Ascending aorta (tissue), 2 donors: Measurements from ENCODE around the gene COL9A3. TPM values are rescaled to one million over a fixed set of nuclear protein-coding genes. Genes with fewer than 3 reads are reported as not detected.

Experiments used
- DNase-seq, 2 donors: peaks; one replicate each; pipeline ENCODE4 v3.0.0-alpha.2; 2019; ENCODE audit warnings: low spot score in 2 of 2
- H3K27ac ChIP-seq, 2 donors: fragments of 200-600 bp; sonication (generic); one replicate each; pipeline ENCODE4 v1.5.1; 2016 to 2017; ENCODE audit warnings: mild to moderate bottlenecking in 1 of 2
- H3K27me3 ChIP-seq: fragments of 200-600 bp; sonication (generic); one replicate; pipeline ENCODE4 v1.5.1; 2017
- H3K36me3 ChIP-seq, 2 donors: fragments of 200-600 bp; sonication (generic); one replicate each; pipeline ENCODE4 v1.5.1; 2016
- H3K4me1 ChIP-seq, 2 donors: fragments of 200-600 bp; sonication (generic); one replicate each; pipeline ENCODE4 v1.5.1; 2016 to 2017; ENCODE audit warnings: mild to moderate bottlenecking in 1 of 2
- H3K4me3 ChIP-seq, 2 donors: fragments of 200-600 bp; sonication (generic); one replicate each; pipeline ENCODE4 v1.5.1; 2016 to 2017; ENCODE audit warnings: mild to moderate bottlenecking in 1 of 2
- H3K9me3 ChIP-seq, 2 donors: fragments of 200-600 bp; sonication (generic); one replicate each; pipeline ENCODE4 v1.5.1; 2016
- intact Hi-C: fragments of 100-400 bp; cut with DNase I; formaldehyde crosslinking; loops from one replicate; pipeline ENCODE4 v1.15.1; 2023
- total RNA-seq: library from RNA; depleted of rRNA; stranded (reverse); fragments of >200 nt; gene quantifications from one replicate; pipeline ENCODE4 v1.1.0, GENCODE V29; 2016
- TF ChIP-seq, protein P1 (sequence below), 3 experiments: fragments of 200-600 bp in 2 of 3; fragments of 450-650 bp in 1 of 3; sonication (generic) in 2 of 3; IDR thresholded peaks; one replicate each; pipeline ENCODE4 v1.5.1; 2016 to 2019; ENCODE audit warnings: antibody characterized with exemption in 3 of 3, mild to moderate bottlenecking in 1 of 3, moderate library complexity in 1 of 3

COL9A3 gene
- total RNA-seq, 1 donor from 2014 or later: 13.8 TPM

DNA sequence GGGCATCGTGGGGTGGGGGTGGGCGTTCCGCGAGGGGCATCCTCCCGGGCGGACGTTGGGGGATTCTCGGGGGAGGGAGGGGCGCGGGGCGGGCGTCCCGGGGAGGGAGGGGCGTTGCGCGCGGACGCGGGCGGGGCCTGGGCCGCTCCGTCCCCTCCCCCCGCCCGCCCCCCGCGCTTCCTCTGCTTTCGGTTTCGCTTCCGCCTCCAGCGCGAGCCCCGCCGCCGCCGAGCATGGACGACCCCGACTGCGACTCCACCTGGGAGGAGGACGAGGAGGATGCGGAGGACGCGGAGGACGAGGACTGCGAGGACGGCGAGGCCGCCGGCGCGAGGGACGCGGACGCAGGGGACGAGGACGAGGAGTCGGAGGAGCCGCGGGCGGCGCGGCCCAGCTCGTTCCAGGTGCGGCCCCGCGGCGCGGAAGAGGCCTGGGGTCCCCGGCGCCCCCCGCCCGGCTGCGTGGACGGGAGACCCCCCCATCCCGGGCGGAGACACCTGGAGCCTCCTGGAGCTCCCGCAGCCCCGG, 12.2 kb upstream of the COL9A3 start, which contains the start of gene OGFR:
OGFR (plus strand) TSS at position 209 of the 528 bp plus-strand sequence; CDS start at position 234, 25 bp downstream.
- Histone ChIP-seq H3K27me3 (no peaks in the 10 kb centered on the region), H3K9me3 (no peaks in the 10 kb centered on the region), H3K4me1 (peaks cover 16 to 37% of the 10 kb centered on the region in 2 donors), H3K27ac (peak within 1 kb of the TSS; percentile 79 to 86), H3K4me3 (peak within 1 kb of the TSS; percentile 98), H3K36me3 (peaks cover 16 to 38% of the 10 kb centered on the region in 2 donors)
- TF ChIP-seq, protein P1, sequence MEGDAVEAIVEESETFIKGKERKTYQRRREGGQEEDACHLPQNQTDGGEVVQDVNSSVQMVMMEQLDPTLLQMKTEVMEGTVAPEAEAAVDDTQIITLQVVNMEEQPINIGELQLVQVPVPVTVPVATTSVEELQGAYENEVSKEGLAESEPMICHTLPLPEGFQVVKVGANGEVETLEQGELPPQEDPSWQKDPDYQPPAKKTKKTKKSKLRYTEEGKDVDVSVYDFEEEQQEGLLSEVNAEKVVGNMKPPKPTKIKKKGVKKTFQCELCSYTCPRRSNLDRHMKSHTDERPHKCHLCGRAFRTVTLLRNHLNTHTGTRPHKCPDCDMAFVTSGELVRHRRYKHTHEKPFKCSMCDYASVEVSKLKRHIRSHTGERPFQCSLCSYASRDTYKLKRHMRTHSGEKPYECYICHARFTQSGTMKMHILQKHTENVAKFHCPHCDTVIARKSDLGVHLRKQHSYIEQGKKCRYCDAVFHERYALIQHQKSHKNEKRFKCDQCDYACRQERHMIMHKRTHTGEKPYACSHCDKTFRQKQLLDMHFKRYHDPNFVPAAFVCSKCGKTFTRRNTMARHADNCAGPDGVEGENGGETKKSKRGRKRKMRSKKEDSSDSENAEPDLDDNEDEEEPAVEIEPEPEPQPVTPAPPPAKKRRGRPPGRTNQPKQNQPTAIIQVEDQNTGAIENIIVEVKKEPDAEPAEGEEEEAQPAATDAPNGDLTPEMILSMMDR (IDR thresholded peaks at IDR 0.05): no peak
- DNase-seq: no peak
- intact Hi-C loops: loop anchor here (1.0 to 5.0 kb wide), 2 partner anchors 10 to 152 kb away; no protein-coding TSS in a partner anchor

DNA sequence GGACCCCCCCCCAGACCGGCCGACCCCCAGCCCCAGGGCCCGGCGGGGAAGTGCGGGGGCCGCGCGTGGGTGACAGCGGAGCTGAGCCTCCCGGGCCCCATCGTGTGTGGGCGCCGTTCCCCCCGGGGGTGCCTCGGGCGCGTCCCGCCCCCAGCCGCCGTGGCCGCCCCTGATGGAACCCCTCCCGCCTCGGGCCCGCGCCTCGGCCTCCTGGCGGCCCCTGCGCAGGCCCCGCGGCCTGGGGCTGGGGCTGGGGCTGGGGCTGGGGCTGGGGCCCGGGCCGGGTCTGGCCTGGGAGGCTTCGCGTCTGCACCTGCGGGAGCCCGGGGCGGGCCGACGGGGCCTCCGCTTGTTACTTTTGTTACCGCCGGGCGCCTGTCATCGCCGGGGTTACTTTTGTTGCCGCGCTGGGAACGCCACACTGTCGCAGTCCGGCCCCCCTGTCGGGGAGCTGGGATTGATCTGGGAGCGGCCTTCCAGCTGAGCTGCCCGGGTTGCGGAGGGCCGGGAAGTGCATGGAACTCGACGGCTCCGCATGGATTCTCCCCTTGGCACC, 11.6 kb upstream of the COL9A3 start:
- peaks cover 21 to 39% of the 10 kb centered on the region in 2 donors for H3K36me3 ChIP-seq
- TF ChIP-seq, protein P1 (IDR thresholded peaks at IDR 0.05): no peak
- intact Hi-C loops: loop anchor here (5.0 kb wide), 1 partner anchor 153 kb away; no protein-coding TSS in a partner anchor
- H3K9me3 ChIP-seq: no peaks in the 10 kb centered on the region
- H3K4me1 ChIP-seq: peaks cover 16 to 37% of the 10 kb centered on the region in 2 donors
- H3K27me3 ChIP-seq: no peaks in the 10 kb centered on the region
- DNase-seq: no peak
- H3K4me3 ChIP-seq: peak overlapping the region; percentile 98
- peak overlapping the region; percentile 79 to 86 for H3K27ac ChIP-seq

DNA sequence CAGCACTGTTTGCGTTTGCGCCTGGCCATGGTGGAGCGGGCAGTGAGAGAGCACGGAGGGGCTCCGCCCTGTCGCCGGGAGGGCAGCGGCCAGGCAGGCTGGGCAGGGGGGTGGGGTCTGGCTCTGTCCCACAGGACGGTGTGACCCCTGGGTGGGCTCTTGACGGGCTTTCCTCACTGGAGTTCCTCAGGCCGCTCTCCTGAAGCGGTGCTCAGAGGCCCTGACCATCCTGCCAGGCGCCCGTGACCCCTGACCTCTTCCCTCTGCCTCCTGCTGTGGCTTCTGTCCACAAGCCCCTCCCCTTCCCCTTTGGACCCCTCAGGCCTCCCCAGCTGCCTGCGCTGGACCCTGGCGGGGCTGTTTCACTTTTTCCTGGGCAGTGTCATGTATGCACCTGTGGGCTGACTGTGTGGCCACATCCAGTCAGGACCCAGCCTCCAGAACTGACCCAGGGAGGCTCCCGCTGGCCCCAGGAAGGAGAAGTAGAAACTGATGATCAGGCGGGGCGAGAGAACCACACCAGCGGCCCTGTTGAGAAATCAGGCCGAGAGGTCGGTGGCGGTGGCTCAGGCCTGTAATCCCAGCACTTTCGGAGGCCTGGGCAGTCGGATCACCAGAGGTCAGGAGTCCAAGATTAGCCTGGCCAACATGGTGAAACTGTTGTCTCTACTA, 11.0 kb upstream of the COL9A3 start:
- peaks cover 27 to 39% of the 10 kb centered on the region in 2 donors for H3K36me3 ChIP-seq
- peak in 1 of 2 donors; percentile 79 for DNase-seq
- intact Hi-C loops: loop anchor here (5.0 kb wide), 1 partner anchor 154 kb away; no protein-coding TSS in a partner anchor
- H3K4me3 ChIP-seq: peak overlapping the region; percentile 98
- TF ChIP-seq, protein P1 (IDR thresholded peaks at IDR 0.05): no peak
- no peaks in the 10 kb centered on the region for H3K27me3 ChIP-seq
- peaks cover 16 to 37% of the 10 kb centered on the region in 2 donors for H3K4me1 ChIP-seq
- H3K9me3 ChIP-seq: no peaks in the 10 kb centered on the region
- peak overlapping the region; percentile 79 to 86 for H3K27ac ChIP-seq

DNA sequence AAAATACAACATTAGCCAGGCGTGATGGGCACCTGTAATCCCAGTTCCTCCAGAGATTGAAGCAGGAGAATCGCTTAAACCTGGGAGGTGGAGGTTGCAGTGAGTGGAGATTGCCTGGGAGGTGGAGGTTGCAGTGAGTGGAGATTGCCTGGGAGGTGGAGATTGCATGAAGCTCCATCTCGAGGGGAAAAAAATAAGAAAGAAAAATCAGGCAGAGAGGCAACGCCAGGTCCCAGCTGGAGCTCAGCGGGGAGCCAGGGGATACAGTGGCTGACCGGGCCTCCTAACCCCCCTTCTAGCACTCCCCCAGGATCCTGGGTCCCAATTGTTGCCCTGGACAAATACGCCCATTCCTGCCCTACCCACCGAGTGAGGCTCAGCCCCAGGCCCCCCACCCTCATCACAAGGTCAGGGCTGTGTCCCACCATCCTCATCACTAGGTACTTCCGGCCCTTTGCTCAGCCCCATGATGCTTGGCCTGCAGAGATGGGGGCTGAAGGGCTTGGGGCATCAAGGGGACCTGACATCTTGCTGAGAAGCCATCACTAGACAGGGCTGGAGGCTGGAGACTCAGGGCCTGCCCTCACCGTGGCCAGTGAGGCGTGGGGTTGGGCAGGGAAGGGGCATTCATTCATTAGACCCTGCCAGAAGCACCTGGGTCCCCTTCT, 10.3 kb upstream of the COL9A3 start:
- TF ChIP-seq, protein P1 (IDR thresholded peaks at IDR 0.05): no peak
- Histone ChIP-seq H3K36me3 (peaks cover 33 to 45% of the 10 kb centered on the region in 2 donors), H3K27me3 (no peaks in the 10 kb centered on the region), H3K27ac (peak overlapping the region in 1 of 2 donors; percentile 79), H3K4me3 (peak overlapping the region; percentile 98), H3K9me3 (no peaks in the 10 kb centered on the region), H3K4me1 (peaks cover 16 to 37% of the 10 kb centered on the region in 2 donors)
- intact Hi-C loops: loop anchor here (5.0 kb wide), 1 partner anchor 154 kb away; no protein-coding TSS in a partner anchor
- no peak for DNase-seq

DNA sequence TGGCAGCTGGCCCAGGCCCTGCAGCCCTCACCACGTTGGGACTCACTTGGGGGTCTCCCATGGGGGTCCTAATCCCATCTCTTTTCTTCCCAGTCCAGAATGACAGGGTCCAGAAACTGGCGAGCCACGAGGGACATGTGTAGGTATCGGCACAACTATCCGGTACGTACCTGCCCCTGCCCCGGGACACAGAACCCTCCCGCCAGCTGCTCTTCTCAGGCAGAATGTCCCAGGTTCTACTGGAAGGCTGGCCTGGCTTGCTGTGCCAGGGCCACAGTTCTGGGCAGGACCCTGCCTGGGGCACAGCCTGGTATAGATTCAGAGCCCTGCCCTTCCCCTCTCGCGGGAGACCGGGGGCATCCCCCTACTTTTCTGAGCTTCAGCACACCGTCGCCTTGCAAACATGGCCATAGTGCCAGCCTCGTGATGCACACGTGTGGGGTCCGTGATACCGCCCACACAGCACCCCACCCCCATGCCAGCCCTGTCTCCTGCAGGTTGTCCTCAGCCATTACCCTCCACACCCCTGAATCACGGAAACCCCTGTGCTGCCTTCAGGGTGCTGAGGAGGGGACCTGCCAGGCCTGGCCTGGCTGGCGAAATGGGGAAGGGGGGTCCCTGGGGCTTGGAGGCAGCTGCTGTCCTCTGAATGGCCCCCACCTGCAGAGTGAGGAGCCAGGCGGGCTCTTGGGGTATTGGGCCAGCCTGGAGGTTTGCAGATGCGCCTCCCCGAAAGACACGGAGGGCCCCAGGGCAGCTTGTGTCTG, 9.2 kb upstream of the COL9A3 start:
- Histone ChIP-seq H3K27ac (no peak overlapping the region), H3K27me3 (no peaks in the 10 kb centered on the region), H3K36me3 (peaks cover 44 to 56% of the 10 kb centered on the region in 2 donors), H3K9me3 (no peaks in the 10 kb centered on the region), H3K4me3 (no peak overlapping the region), H3K4me1 (peaks cover 16 to 37% of the 10 kb centered on the region in 2 donors)
- intact Hi-C loops: loop anchor here (1.0 to 5.0 kb wide), 2 partner anchors 139 to 155 kb away; no protein-coding TSS in a partner anchor
- TF ChIP-seq, protein P1 (IDR thresholded peaks at IDR 0.05): no peak
- DNase-seq: no peak
